Lower leg skin (tissue), 3 donors: ENCODE results near the gene MAGI2.

ENCODE experiments used
- CTCF ChIP-seq, 3 donors: fragments of 450-650 bp; IDR thresholded peaks; one replicate each; pipeline ENCODE4 v1.5.1; 2016; ENCODE audit warnings: antibody characterized with exemption in 3 of 3, mild to moderate bottlenecking in 3 of 3, moderate library complexity in 2 of 3
- POLR2A ChIP-seq, 2 donors: fragments of 450-650 bp; IDR thresholded peaks; one replicate each; pipeline ENCODE4 v1.6.1; 2016 to 2017; ENCODE audit warnings: antibody characterized with exemption in 2 of 2, mild to moderate bottlenecking in 1 of 2, moderate library complexity in 1 of 2

DNA sequence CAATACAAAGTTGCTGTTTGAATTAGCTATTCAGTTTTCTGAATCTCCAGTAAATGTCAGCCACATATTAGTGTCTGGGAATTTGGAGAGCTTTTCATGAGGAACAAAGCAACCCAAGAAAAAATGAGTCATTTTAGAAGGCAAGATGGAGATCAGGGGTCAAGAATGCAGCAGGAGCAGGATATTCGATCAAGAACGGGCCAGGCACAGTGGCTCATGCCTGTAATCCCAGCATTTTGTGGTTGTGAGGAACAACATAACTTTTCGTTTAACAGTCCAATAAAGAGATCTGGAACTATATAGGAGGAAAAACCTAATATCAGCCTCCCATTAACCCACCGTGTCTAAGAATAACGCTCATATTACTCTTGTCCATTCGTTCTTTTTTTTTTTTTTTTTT is 600.5 kb downstream of the MAGI2 start:
- TF ChIP-seq POLR2A (IDR thresholded peaks at IDR 0.05) (no peak), CTCF (IDR thresholded peaks at IDR 0.05) (no peak)
